H4 (cell line): ENCODE data around the gene REV1. TPM values are rescaled to one million over a fixed set of nuclear protein-coding genes. Genes with fewer than 3 reads are reported as not detected.
"Not testable (repeated sequence)": the region's sequence is repeated elsewhere in the genome, so short reads cannot be mapped to it uniquely, and the experiment has no call there.

Source experiments
- DNase-seq: peaks from one replicate; pipeline ENCODE4 v3.0.0-alpha.2; 2015; ENCODE audit warnings: low spot score
- total RNA-seq: library from RNA; depleted of rRNA; stranded (reverse); fragments of >200 nt; shearing (Covaris generic); gene quantifications from 2 replicates; pipeline ENCODE4 v1.2.3, GENCODE V29; 2014

Gene REV1
- total RNA-seq, 1 experiment from 2014 or later = 14.9 TPM

DNA sequence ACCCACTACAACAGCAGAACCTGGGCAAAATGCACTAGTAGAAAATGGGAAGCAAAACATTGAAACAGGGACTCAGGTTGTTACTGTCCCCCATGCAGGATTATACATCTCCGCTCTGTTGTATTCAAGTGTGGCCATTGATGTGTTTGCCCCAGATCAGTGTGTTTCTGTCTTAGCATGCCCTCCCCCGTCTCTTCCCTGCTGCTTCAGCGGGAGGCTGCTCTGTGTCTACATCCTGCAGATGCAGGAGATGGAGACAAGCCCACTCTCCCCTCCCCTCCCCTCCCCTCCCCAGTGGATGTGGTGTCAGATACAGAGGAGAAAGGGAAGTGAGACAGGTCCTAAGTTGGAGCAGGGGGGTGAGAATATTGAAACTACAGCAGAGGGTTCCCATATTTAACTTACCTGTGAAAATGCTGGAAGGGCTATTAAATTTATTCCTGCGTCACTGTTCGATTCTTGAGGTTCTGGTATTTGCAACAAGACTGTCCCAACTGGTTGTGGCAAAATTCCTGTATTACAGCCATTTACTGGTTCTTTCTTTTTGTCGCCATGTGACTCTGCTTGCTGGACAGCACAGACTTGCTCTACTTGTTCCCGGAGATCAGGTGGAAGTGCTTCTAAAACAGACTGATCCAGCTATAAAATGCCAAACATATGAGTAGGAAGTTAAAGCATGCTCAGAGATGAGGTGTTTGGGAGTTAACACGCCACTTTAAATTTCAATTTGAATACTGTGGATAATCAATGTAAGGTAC is 85.6 kb downstream of the REV1 start:
- DNase-seq = no peak

DNA sequence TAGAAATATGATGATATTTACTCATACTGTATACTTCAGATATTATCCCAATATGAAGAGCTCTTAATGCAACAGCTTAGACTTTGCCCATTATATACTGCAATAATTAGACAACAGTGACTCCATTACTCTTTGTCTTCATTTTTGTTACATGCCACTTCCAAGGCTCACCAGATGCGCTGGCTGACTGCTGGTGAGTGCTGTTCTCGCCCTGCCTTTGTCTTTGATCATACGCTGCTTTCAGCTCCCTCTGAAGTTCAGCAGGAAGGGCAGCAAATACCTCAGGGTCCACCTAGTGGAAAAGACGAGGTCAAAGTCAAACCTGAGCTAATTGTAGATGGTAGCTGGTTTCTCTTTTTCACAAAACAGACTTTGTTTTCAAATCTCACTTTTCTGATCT is 86.3 kb downstream of the REV1 start:
- no peak for DNase-seq

DNA sequence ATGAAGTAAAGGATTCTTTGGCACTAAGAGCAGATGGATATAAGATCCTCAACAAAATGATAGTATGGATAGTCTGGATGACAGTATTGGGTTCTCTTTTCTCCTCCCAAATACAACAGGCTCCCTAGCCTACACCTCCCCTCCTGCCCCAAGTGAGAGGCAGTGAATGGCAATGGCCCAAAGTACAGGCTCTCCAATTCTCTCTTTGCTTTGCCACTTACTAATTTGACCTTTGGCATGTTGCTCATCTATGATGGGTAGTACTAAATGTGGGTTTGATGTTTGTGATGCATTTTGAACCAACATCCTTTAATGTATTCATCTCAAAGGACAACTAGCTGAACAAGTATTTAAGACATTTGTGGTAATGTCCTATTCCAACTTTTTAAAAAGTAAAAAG is 86.7 kb downstream of the REV1 start:
- DNase-seq = no peak

DNA sequence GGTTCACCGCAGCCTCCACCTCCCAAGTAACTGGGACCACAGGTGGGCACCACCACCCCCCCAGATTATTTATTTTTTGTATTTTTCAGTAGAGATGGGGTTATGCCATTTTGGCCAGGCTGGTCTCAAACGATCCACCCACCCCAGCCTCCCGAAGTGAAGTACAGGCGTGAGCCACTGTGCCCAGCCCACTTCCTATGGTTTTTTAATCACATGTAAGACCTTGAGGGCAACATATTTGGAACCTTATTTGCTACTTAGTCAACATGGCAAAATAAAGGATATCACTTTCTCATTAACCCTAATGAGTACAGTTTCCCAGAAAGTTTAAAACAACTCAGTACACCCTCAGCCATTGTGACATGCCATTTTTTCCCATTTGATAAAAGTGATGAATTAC is 88.0 kb downstream of the REV1 start:
- no peak for DNase-seq

DNA sequence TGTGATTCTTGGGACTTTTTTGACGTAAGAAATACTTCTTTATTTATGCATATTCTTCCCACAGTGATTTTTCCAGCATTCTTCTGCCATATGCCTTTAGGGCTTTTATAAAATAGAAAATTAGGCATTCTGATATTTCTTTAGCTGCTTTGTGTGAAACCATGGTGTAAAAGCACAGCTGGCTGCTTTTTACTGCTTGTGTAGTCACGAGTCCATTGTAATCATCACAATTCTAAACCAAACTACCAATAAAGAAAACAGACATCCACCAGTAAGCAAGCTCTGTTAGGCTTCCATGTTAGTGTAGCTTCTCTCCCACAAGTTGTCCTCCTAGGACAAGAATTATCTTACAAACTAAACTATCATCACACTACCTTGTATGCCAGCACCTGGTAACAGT is 90.0 kb downstream of the REV1 start:
- no peak for DNase-seq

DNA sequence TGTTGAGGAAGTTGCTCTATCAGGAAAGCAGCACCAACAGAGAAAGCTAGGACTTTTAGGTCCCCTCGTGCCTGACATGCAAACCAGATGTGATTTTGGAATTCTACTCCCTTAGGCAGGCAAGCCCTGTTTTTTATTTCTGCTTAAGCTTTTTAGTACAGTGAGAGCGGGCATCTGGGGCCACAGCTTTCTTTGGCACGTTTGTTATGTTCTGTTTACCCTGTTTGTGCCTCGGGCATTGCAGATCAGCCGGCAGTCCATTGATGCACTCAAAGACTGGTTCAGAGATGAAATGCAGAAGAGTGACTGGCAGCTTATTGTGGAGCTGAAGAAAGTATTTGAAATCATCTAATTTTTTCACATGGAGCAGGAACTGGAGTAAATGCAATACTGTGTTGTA is 90.8 kb downstream of the REV1 start:
- no peak for DNase-seq

DNA sequence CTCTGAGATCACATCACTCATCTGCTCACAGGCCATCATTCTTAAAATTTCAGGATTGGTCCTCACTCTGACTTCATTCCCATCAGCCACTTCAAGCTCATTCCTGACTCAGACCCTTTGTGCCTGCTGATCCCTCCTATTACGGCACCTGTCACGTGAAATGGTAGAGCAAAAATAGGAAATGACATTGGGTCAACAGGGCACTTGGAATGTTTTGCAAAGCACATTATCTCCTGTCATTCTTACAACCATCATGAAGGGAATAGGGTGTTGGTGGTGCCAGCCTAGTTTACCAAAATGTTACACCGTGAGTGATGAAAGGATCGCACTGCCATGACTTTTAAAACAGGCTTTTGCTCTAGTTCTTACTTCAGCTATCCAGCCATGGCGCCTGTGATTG is 91.5 kb downstream of the REV1 start:
- DNase-seq = no peak

DNA sequence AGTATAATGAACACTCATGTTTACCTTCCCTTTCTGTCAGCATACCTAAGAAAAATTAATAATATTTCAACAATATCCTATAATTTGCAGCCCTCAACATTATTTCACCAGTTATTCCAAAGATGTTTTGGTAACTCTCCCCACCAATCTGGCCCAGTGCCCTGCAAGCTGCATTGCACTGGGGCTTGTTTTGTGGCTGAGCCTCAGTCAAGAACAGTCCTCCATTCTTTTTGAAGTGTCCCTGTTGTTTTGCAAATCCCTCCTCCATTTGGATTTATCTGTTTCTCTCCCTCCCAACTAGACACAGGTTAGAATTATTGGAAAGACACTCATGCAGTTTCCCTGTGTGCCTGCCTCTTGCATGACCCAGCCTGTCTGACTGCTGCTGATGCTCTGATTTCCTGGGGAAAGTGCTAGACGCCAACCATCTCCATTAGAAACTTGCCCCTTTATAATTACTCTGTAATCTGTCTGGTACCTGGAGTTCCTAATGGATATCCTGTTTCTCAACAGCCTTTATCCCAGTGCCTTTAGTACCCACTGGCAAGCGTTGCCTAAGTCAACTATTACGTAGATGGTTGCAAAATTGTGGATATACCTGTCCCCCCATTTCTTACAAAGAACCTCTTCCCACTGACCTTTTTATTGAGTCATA is 92.4 kb downstream of the REV1 start:
- no peak for DNase-seq

DNA sequence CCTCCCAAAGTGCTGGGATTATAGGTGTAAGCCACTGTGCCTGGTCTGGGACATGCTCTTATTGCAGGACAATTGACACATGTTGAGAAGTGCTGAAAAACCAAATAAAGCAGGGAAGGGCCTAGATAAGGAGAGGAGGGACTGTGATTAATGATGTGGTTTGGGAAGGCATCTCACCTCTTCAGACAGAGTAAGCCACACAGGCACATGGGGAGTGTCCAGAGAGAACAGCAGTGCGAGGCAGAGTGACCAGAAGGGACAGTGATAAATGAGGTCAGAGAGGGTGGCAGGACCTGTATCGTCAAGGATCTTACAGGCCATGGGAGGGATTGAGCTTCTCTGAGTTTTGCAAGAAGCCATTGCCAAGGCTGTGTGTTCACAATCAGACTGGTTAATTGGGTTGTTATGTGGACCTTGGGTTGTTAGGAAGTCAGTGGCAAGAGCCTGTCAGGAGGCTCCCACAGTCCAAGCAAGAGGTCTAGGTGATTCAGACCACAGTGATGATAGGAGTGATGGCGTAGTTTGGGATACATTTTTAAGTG is 94.2 kb downstream of the REV1 start:
- DNase-seq = no peak

DNA sequence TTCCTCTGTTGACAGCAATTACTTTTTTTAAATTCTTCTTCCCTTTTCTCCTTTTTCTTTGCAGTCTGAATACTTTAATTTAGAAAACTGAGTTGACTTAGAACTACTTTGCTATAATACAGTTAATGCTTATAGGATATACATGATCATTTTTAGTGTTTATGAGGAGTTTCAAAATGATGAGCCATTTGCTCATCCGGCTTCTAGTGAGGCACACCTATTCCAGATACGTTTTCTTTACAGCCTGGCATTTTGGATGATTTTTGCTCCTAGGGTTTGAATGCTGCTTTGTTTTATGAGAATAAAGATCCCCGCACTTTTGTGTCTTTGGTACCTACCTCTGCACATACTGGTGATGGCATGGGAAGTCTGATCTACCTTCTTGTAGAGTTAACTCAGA is 99.9 kb downstream of the REV1 start:
- DNase-seq = no peak

DNA sequence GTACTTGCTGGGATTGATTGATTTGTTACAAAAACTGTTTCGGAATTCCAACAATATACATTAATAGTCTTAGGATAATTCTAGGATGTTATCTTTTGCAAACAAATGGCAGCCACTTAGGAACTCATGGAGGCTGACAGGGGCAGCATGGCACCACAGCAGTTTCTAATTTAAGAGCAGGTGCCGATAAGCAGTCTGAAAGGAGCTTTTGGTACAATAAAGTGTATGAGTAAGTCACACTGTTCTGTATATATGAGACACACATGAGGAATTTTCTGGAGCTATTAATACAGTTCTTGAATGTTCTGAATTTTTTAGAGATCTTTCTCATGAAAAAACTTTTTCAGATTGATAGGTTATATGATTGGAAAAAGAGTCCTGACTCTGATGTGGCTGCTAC is 100.4 kb downstream of the REV1 start:
- no peak for DNase-seq

DNA sequence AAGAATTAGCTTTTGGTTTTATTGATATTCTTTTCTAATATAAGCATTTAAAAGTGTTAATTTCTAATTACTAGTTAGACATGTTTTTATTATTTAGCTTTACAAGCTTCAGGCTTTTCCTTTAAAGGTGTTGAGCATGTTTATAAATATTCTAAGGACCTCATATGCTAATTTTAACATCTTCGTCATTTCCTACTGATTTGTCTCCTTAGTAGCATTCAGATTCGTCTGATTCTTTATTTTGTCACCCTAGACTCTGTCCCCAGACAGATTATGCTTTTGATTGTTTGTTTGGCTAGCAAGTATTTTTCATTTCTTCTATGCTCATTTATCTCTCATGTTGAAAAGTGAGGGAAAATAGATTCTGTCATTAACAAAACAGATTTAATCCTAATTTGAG is 100.9 kb downstream of the REV1 start:
- no peak for DNase-seq

DNA sequence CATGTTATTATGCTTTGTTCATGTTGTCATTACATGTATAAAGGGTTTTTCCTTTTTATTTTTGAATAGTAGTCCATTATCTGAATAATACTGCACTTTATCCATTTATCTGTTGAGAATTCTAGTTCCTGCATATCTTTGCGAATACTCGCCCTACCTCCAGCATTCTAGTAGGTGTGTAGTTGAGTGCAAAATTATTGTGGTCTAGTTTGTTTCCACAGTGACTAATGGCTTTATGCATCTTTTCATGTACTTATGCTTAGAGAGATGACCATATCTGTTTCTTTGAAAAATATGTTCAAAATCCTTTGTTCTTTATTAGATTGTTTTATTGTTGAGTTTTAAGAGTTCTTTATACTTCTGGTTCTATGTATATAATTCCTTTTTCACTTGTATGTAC is 103.8 kb downstream of the REV1 start:
- DNase-seq = no peak

DNA sequence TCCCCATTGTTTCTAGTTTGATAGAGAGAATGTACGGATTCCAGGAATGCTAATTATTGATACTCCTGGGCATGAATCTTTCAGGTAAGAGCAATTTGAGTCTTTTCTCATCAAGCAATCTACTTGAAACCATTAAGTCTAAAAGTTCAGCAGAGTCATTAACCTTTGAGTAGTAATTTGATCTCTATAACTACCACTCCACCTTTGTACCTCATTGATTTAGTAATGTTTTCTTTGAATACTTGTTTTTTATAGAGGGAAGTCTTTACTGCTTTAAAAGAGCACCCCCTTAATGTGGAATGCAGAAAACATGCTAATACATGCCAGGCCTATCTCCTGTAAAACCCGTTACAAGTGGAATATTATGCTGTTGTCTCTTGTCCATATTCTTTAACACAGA is 107.7 kb downstream of the REV1 start:
- no peak for DNase-seq

DNA sequence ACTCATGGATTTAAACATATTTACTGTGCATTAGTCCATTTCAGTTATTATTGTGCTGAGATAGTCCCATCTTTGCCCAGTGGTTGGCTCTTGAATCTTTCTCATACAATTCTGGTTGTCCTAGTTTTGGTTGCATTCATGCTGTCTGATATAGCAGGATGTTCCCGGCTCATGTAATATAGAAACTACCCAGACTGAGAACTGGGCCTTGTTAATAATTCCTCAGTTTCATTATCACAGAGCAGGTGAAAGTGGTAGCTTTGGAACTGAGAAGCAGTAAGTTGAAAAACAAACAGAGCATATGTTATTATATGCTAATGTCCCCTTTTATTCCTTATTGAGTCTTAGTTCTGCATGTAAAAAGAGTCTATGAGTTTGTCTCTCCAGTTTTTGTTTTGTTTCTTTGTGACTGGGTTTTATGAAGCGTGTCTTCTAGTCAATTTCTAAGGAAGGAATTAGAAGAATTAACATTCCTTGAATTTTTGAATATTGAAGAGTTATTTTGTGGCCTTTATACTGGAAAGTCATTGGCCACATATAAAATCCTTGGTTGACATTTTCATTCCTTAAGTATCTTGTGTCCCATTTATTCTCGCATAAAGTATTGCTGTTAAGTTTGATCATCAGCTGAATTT is 109.3 kb downstream of the REV1 start:
- no peak for DNase-seq

DNA sequence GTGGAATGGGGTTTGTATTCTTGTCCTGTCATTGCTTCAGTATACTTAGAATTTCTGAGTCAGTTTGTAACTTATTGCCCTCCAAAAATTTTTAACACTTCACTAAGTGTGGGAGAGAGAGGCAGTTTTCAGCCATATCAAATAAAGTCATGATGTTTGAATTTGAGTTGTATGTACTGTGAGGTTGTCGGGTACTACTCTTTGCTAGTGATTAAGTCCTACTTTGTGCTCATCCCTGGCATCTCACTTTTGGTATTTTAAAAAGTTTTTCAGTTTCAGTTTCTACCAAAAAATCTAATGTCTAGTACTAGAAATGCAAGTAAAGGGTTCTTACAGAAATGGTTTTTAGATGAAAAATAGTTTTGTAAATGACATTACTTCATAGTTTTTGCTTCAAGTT is 111.9 kb downstream of the REV1 start:
- DNase-seq = no peak

DNA sequence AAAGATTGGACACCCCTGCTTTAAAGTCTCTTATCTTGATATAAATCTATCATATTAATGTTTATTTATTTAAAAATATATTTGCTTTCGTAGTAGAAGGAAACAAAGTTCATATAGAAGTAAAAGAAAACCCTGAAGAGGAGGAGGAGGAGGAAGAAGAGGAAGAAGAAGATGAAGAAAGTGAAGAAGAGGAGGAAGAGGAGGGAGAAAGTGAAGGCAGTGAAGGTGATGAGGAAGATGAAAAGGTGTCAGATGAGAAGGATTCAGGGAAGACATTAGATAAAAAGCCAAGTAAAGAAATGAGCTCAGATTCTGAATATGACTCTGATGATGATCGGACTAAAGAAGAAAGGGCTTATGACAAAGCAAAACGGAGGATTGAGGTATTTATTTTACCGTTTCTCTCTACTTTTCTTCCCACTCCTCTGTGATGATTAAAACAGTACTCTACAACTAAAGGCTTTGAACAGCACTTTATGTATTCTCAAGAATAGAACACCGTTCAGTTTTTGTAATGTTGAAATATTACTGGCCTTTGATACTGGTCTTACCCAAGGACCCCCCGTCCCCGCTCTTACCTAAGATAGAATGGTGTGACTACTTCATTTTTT is 113.5 kb downstream of the REV1 start:
- no peak for DNase-seq

DNA sequence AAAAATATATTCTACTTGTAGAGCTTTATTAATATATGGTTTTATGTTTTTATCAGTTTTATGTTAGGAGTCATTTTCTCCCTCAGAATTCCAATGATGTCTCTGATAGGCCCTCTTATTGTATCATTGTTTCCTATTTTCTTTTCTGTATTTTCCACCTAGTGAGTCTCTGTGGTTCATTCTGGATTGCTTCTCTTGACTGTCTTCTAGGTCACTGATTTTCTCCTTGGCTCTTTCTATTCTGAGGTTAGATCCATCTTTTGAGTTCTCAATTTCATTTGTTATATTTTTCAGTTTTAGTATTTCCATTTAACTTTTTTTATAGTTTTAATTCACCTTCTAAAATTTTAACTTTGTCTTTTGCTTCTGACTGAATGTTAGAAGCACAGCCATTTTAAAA is 115.1 kb downstream of the REV1 start:
- no peak for DNase-seq

DNA sequence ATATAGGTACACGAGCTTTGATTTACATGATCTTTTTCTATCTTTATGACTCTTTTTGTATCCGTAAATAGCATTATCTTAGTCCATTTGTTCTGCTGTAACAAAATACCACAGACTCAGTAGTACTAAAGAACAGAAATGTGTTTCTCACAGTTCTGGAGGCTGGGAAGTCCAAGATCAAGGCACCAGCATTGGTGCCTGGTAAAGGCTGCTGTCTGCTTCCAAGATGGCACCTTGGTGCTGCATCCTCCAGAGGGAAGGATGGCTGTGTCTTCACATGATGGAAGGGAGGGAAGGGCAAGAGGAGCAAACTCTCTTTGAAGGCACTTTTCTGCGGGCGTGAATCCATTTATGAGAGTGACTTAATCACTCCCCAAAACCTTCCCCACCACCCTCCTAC is 116.7 kb downstream of the REV1 start:
- DNase-seq = no peak

DNA sequence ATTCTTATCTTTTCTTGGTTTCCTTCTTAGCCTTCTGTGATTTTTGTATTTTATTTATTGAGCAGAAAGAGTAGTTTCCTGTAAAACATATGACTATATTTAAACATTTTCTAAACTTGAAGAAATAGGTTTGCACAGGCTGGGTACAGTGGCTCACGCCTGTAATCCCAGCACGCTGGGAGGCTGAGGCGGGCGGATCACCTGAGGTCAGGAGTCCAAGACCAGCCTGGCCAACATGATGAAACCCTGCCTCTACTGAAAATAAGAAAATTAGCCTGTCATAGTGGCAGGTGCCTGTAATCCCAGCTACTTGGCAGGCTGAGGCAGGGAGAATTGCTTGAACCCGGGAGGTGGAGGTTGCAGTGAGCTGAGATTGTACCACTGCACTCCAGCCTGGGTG is 121.0 kb downstream of the REV1 start:
- DNase-seq = not testable (repeated sequence)

DNA sequence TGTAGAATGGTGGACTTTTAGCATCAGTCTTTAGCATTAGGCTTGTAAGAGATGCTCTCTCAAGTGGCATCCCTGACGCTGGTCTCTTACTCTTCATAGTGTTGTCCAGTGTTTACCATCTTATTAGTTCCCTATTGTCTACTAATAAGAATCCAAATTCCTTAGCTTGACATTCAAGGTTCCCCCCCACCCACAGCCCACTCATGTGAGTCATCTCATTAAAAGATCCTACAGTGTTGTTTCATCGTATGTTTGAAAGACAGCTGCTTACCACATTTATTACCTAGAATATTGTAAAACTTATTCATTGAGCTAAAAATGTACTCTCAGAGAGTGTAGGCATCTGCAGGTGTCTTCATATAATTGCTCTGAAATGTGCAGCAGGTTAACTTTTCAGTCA is 124.2 kb downstream of the REV1 start:
- DNase-seq = no peak

DNA sequence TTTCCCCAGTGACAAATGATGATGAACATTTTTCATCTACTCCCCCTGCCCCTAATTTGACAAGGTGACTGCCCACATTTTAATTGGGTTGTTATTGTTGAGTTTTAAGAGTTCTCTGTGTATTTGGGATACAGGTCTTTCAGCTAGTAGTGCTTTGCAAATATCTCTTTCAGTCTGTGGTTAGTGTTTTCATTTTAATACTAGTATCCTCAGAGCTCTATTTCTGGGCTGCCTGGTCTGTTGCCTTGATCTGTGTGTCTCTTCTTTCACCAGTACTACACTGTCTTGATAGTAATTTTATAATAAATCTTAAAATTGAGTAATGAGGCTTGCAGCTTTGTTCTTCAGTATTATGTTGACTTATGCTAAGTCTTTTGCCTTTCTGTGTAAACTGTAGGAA is 133.0 kb downstream of the REV1 start:
- DNase-seq = no peak

DNA sequence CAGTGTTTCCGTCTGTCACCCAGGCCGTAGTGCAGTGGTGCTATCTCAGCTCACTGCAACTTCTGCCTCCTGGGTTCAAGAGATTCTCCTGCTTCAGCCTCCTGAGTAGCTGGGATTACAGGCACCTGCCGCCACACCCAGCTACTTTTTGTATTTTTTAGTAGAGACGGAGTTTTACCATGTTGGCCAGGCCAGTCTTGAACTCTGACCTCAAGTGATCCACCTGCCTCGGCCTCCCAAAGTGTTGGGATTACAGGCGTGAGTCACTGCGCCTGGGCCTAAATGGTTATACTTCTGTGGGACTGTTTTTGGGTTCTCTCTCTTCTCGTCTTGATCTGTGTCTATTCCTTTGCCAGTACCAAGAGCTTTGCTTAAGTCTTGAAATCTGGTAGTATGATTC is 135.0 kb downstream of the REV1 start:
- not testable (repeated sequence) for DNase-seq
